A673 (cell line): ENCODE results near the gene SLC2A13. TPM values are rescaled to one million over a fixed set of nuclear protein-coding genes. Genes with fewer than 3 reads are reported as not detected.

Experiments
- BruUV-seq: library from RNA; stranded (reverse); fragments of 400-500 nt; replicated peaks from 2 replicates; lab custom pipeline; 2021; lab: Mats Ljungman, UMichigan
- CTCF ChIA-PET: fragments of 300-600 bp; sonication (Branson Sonifier 250); formaldehyde crosslinking; loops from one replicate; lab custom pipeline; 2022; ENCODE audit warnings: antibody characterized with exemption; lab: Charles Lee
- POLR2A ChIA-PET: fragments of 300-600 bp; sonication (Branson Sonifier 250); formaldehyde crosslinking; loops from one replicate; lab custom pipeline; 2022; ENCODE audit warnings: antibody characterized with exemption; ENCODE audit not compliant: low non-redundant PET; lab: Charles Lee
- DNase-seq: peaks from one replicate; pipeline ENCODE4 v3.0.0-alpha.2; 2015; ENCODE audit warnings: low spot score
- H3K27ac ChIP-seq: fragments of 200-600 bp; sonication (generic); 2 replicates; pipeline ENCODE4 v1.5.1; 2016; ENCODE audit warnings: mixed run types, low read depth, mild to moderate bottlenecking, mixed read lengths, antibody characterized with exemption, low read length; ENCODE audit not compliant: poor library complexity, severe bottlenecking
- H3K27me3 ChIP-seq: fragments of 200-600 bp; sonication (generic); replicated peaks from 2 replicates; pipeline ENCODE4 v1.6.1; 2017; ENCODE audit warnings: mixed run types, low read depth, mild to moderate bottlenecking, mixed read lengths, antibody characterized with exemption, low read length; ENCODE audit not compliant: insufficient read depth, poor library complexity
- H3K36me3 ChIP-seq: fragments of 200-600 bp; sonication (generic); 2 replicates; pipeline ENCODE4 v1.6.1; 2016; ENCODE audit warnings: mixed run types, mild to moderate bottlenecking, mixed read lengths, antibody characterized with exemption, low read length; ENCODE audit not compliant: insufficient read depth, poor library complexity, severe bottlenecking
- H3K4me1 ChIP-seq: fragments of 200-600 bp; sonication (generic); 2 replicates; pipeline ENCODE4 v1.6.1; 2017; ENCODE audit warnings: mixed run types, mild to moderate bottlenecking, mixed read lengths, antibody characterized with exemption, low read length; ENCODE audit not compliant: insufficient read depth, poor library complexity, severe bottlenecking
- H3K4me3 ChIP-seq: fragments of 200-600 bp; sonication (generic); 2 replicates; pipeline ENCODE4 v1.5.1; 2016; ENCODE audit warnings: low read depth, mixed run types, mild to moderate bottlenecking, mixed read lengths, low read length; ENCODE audit not compliant: poor library complexity, severe bottlenecking
- H3K9me3 ChIP-seq: fragments of 200-600 bp; sonication (generic); 2 replicates; pipeline ENCODE4 v1.6.1; 2016; ENCODE audit warnings: mixed run types, low read depth, mild to moderate bottlenecking, mixed read lengths, antibody characterized with exemption, low read length; ENCODE audit not compliant: poor library complexity, severe bottlenecking
- EZH2 ChIP-seq: fragments of 200-600 bp; sonication (generic); IDR thresholded peaks from 2 replicates; pipeline ENCODE4 v1.6.1; 2017; ENCODE audit warnings: borderline replicate concordance, low read depth, mild to moderate bottlenecking, mixed read lengths, antibody characterized with exemption, low read length; ENCODE audit not compliant: poor library complexity, severe bottlenecking
- intact Hi-C: fragments of 100-400 bp; cut with micrococcal nuclease; formaldehyde crosslinking; loops from one replicate; pipeline ENCODE4 v1.10.0; 2022; ENCODE audit not compliant: unreplicated experiment
- total RNA-seq: library from RNA; stranded (reverse); gene quantifications from 2 replicates; pipeline ENCODE4 v1.2.3, GENCODE V29; 2021
- TF ChIP-seq, protein P1 (sequence below): fragments of 300-800, 200-600 bp; sonication (generic); conservative IDR thresholded peaks from 2 replicates; pipeline ENCODE4 v1.5.1; 2017; ENCODE audit warnings: low read depth, mild to moderate bottlenecking, antibody characterized with exemption, low read length, moderate library complexity, mixed read lengths

Gene SLC2A13
- total RNA-seq, 1 experiment from 2014 or later: 9.1 TPM

DNA sequence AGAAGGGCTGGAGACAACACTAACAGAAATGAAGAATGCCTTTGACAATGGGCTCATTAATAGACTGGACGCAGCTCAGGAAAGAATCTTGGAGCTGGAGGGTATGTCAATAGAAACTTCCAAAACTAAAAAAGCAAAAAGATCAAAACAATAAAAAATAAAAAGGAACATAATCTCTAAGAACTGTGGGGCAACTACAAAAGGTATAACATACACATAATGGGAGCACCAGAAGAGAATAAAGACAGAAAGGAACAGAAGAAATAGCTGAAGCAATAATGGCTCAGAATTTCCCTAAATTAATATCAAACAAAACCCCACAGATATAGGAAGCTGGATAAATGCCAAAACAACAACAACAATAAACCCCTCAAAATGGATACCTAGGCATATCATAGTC is 362.2 kb downstream of the SLC2A13 start:
- H3K36me3 ChIP-seq: no peaks in the 10 kb centered on the region
- H3K4me1 ChIP-seq: no peaks in the 10 kb centered on the region
- no peak for DNase-seq
- BruUV-seq: no TSS peak
- H3K4me3 ChIP-seq: no peak overlapping the region
- ChIA-PET CTCF (no interaction called here), POLR2A (no interaction called here)
- H3K9me3 ChIP-seq: no peaks in the 10 kb centered on the region
- no peaks in the 10 kb centered on the region for H3K27me3 ChIP-seq
- TF ChIP-seq, protein P1, sequence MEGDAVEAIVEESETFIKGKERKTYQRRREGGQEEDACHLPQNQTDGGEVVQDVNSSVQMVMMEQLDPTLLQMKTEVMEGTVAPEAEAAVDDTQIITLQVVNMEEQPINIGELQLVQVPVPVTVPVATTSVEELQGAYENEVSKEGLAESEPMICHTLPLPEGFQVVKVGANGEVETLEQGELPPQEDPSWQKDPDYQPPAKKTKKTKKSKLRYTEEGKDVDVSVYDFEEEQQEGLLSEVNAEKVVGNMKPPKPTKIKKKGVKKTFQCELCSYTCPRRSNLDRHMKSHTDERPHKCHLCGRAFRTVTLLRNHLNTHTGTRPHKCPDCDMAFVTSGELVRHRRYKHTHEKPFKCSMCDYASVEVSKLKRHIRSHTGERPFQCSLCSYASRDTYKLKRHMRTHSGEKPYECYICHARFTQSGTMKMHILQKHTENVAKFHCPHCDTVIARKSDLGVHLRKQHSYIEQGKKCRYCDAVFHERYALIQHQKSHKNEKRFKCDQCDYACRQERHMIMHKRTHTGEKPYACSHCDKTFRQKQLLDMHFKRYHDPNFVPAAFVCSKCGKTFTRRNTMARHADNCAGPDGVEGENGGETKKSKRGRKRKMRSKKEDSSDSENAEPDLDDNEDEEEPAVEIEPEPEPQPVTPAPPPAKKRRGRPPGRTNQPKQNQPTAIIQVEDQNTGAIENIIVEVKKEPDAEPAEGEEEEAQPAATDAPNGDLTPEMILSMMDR: no peak
- no peak for TF ChIP-seq EZH2
- H3K27ac ChIP-seq: no peak overlapping the region
- intact Hi-C loops: no loop called here

DNA sequence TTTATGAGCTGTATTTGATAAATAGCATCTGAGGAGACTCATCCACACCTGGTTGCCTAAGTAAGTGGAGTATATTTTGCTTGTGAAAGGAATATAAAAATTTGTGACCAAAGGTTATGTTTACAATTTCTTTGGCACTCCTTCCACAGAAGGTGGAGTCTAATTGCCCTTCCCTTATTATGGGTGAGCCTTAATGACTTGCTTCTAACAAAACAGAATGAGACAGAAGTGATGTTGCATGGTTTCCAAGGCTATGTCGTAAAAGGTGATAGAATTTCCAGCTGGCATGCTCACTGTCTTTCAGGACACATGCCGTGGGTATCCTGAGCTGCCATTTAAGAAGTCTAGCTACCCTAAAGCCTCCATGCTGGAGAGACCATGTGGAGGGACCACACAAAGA is 369.5 kb downstream of the SLC2A13 start:
- BruUV-seq: no TSS peak
- H3K4me3 ChIP-seq: no peak overlapping the region
- H3K27me3 ChIP-seq: no peaks in the 10 kb centered on the region
- DNase-seq: no peak
- intact Hi-C loops: no loop called here
- H3K9me3 ChIP-seq: peaks cover 6% of the 10 kb centered on the region
- H3K27ac ChIP-seq: no peak overlapping the region
- H3K36me3 ChIP-seq: no peaks in the 10 kb centered on the region
- no peak for TF ChIP-seq EZH2
- TF ChIP-seq, protein P1: no peak
- CTCF ChIA-PET: no interaction called here
- POLR2A ChIA-PET: no interaction called here
- H3K4me1 ChIP-seq: no peaks in the 10 kb centered on the region

DNA sequence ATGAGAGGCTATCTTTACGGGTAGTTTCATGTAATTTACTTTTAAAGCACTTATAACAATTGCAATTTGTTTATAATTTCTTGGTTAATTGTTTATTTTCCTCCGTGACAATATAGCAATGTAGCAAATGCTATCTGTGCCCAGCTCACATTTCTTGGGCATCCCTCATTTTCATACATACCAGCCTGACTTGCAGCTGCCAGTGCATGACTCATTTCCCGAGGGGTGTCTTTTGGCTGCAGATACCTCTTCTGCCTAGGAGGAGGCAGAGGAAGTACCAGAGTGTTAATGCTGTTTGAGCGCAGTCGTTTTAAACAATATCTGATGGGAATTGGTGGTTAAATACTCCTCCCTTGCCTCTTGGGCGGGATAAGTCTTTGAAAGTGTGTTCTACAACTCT is 382.1 kb downstream of the SLC2A13 start:
- BruUV-seq: no TSS peak
- peak; percentile 84 for DNase-seq
- Histone ChIP-seq H3K27me3 (no peaks in the 10 kb centered on the region), H3K9me3 (no peaks in the 10 kb centered on the region), H3K4me3 (no peak overlapping the region), H3K4me1 (peaks cover 3% of the 10 kb centered on the region), H3K36me3 (no peaks in the 10 kb centered on the region), H3K27ac (no peak overlapping the region)
- TF ChIP-seq EZH2: no peak
- TF ChIP-seq, protein P1: no peak
- ChIA-PET POLR2A (no interaction called here), CTCF (no interaction called here)
- intact Hi-C loops: no loop called here
